AG10803 (cell line): Measurements from ENCODE around the gene RAB11A.

Experiments
- DNase-seq: peaks from one replicate; pipeline ENCODE4 v3.0.0; 2010; ENCODE audit warnings: low read depth
- H3K4me3 ChIP-seq: 2 replicates; pipeline ENCODE4 v1.5.1; 2011; ENCODE audit warnings: mild to moderate bottlenecking, low read length, control low read depth
- TF ChIP-seq, protein P1 (sequence below): conservative IDR thresholded peaks from 2 replicates; pipeline ENCODE4 v1.5.1; 2011; ENCODE audit warnings: mild to moderate bottlenecking, low read length, control low read depth, inconsistent platforms

The RAB11A gene

GRCh38 chr15:65910341-65910740 lies 41.0 kb downstream of the RAB11A start:
- no peak overlapping the region for H3K4me3 ChIP-seq
- no peak for DNase-seq
- TF ChIP-seq, protein P1, sequence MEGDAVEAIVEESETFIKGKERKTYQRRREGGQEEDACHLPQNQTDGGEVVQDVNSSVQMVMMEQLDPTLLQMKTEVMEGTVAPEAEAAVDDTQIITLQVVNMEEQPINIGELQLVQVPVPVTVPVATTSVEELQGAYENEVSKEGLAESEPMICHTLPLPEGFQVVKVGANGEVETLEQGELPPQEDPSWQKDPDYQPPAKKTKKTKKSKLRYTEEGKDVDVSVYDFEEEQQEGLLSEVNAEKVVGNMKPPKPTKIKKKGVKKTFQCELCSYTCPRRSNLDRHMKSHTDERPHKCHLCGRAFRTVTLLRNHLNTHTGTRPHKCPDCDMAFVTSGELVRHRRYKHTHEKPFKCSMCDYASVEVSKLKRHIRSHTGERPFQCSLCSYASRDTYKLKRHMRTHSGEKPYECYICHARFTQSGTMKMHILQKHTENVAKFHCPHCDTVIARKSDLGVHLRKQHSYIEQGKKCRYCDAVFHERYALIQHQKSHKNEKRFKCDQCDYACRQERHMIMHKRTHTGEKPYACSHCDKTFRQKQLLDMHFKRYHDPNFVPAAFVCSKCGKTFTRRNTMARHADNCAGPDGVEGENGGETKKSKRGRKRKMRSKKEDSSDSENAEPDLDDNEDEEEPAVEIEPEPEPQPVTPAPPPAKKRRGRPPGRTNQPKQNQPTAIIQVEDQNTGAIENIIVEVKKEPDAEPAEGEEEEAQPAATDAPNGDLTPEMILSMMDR: no peak

DNA sequence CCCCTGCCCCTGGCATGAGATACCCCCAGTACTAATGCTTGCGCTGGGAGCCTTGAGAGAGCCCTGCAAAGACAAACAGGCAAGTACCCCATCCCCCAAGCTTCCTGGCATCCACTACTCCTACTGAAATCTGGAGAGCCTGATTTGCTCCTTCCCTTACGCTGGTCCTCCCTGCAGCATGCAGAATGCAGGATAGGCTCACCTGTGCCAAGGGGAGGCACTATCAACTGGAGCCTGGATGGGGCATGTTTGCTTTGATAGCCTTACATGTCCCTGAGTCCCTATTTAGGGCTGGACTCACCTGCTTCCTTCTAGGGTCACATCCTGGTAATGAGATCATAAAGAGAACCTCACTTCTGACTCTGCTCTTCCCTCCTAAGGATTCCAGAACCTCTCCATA lies 42.9 kb downstream of the RAB11A start:
- no peak overlapping the region for H3K4me3 ChIP-seq
- no peak for DNase-seq
- TF ChIP-seq, protein P1: no peak

- DNase-seq: no peak
- TF ChIP-seq, protein P1: no peak
- H3K4me3 ChIP-seq: no peak overlapping the region
Observed at GRCh38 chr15:65913631-65914199, 44.4 kb downstream of the RAB11A start.

- TF ChIP-seq, protein P1: no peak
- DNase-seq: no peak
- H3K4me3 ChIP-seq: no peak overlapping the region
Observed at GRCh38 chr15:65914386-65914785, 45.1 kb downstream of the RAB11A start.

DNA sequence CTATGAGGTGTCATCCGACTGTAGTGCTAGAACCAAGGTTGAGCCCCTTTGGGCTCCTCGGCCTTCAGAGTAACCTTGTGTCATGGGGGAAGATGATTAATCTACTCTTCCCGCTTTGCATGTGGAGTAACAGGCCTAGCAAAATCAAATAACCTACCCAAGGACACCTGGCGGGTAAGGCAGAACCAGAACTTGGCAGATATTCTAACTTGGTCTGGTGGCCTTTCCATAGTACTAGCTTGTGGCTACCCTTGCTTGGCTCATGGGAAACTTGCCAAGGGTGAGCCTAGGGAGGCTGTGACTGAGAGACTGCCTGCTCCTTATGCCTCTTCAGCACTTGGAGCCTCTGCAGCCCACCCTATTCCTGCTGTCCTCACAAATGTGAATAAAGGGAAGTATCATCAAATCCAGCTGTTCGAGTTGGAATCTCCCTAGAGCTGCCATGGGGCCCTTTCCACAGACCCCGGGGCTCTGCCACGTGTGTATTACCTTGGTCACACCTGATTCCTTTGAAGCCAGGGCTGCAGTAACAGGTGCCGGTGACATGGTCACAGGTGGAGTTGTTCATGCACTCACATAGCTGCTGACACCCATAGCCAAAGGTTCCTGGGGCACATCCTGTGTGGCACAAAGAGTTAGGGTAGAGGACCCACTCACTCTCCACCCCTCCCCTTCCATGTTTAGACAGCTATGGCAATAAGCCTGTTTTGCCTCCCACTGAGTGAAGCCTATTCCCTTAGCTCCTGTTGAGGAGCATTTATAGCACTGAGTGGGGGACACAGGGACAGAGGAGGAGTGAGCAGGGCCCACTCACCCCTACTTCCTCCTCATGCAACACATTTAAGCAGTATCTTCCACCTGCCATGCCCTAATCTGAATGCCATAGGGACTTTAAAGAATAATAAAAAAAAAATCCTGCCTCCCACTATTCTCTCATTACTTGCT lies 46.0 kb downstream of the RAB11A start:
- no peak for DNase-seq
- H3K4me3 ChIP-seq: no peak overlapping the region
- TF ChIP-seq, protein P1: no peak

DNA sequence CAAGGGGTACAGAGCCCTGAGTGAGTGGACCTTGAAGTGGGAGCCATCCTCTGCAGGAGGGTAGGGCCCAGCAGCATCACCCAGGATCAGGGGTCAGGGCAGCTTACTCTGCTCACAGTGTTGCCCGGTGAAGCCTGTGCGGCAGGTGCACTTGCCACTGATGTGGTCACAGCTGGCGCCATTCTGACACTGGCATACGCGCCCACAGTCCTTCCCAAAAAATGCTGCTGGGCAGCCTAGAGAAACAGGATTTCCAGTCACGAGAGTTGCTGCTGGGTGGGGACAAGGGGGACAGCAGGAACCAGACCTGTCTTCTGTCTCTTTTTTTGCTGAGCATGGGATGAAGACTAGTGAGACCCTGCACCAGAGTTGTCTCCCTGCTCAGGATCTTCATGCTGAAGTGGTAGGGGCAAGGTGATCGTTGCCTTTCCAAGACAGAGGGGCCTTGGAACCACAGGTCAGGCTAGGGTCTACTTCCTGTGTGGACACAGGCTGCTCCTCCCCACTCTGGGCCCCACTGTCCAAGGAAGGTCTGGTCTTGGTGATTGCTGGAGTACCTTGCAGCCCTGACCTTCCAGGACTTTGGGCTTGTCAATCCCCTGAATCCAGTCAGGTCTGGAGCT lies 46.9 kb downstream of the RAB11A start:
- TF ChIP-seq, protein P1: no peak
- DNase-seq: no peak
- H3K4me3 ChIP-seq: no peak overlapping the region
